Activated CD4-positive, alpha-beta memory T cell treated with anti-CD3 and anti-CD28 coated beads for 36 hours (primary cell): ENCODE results near the gene SPC25. TPM values are rescaled to one million over a fixed set of nuclear protein-coding genes. Genes with fewer than 3 reads are reported as not detected.
"Not testable (repeated sequence)": the region's sequence is repeated elsewhere in the genome, so short reads cannot be mapped to it uniquely, and the experiment has no call there.

Source experiments
- CTCF ChIA-PET: fragments of 350-600 bp; sonication (Branson Sonifier 250); formaldehyde crosslinking; loops from one replicate; lab custom pipeline; 2021; ENCODE audit warnings: antibody characterized with exemption, inconsistent platforms; lab: Charles Lee
- POLR2A ChIA-PET: fragments of 350-600 bp; sonication (Branson Sonifier 250); formaldehyde crosslinking; loops from one replicate; lab custom pipeline; 2021; ENCODE audit warnings: antibody characterized with exemption; lab: Charles Lee
- DNase-seq: peaks from one replicate; pipeline ENCODE4 v3.0.0-alpha.2; 2020
- H3K27ac Mint-ChIP-seq: one replicate; pipeline ENCODE4 v1.8.0; 2021; ENCODE audit warnings: mixed read lengths
- H3K27me3 Mint-ChIP-seq: one replicate; pipeline ENCODE4 v1.8.0; 2021; ENCODE audit warnings: mixed read lengths
- H3K36me3 Mint-ChIP-seq: one replicate; pipeline ENCODE4 v1.8.0; 2021; ENCODE audit warnings: mixed read lengths
- H3K4me1 Mint-ChIP-seq: one replicate; pipeline ENCODE4 v1.8.0; 2021; ENCODE audit warnings: low read depth, mixed read lengths
- H3K4me3 Mint-ChIP-seq: one replicate; pipeline ENCODE4 v1.8.0; 2021; ENCODE audit warnings: mild to moderate bottlenecking, mixed read lengths
- H3K9me3 Mint-ChIP-seq: one replicate; pipeline ENCODE4 v1.8.0; 2021; ENCODE audit warnings: mixed read lengths
- intact Hi-C: fragments of 100-400 bp; cut with micrococcal nuclease; formaldehyde crosslinking; loops from one replicate; pipeline ENCODE4 v1.15.1; 2023
- total RNA-seq, 2 experiments: library from RNA; stranded (reverse); gene quantifications; one replicate each; pipeline ENCODE4 v1.2.3, GENCODE V29; 2021

The SPC25 gene, protein sequence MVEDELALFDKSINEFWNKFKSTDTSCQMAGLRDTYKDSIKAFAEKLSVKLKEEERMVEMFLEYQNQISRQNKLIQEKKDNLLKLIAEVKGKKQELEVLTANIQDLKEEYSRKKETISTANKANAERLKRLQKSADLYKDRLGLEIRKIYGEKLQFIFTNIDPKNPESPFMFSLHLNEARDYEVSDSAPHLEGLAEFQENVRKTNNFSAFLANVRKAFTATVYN
- total RNA-seq: 10 to 100 TPM; 38.4 to 47.1 TPM

- peak within 1 kb of the TSS; percentile 99 for H3K4me3 Mint-ChIP-seq
- ChIA-PET CTCF (interaction anchor here (1.0 kb wide), 1 partner anchor 242 kb away, joined by 3 read pairs; no protein-coding TSS in a partner anchor), POLR2A (no interaction called here)
- intact Hi-C loops: no loop called here
- H3K27ac Mint-ChIP-seq: peak within 1 kb of the TSS; percentile 85
- H3K9me3 Mint-ChIP-seq: no peaks in the 10 kb centered on the region
- DNase-seq: peak; percentile 94
- H3K4me1 Mint-ChIP-seq: peaks cover 16% of the 10 kb centered on the region
- peaks cover 2% of the 10 kb centered on the region for H3K27me3 Mint-ChIP-seq
- peaks cover 12% of the 10 kb centered on the region for H3K36me3 Mint-ChIP-seq
Observed at GRCh38 chr2:168890006-168890782, at the start of gene SPC25. SPC25 (minus strand) TSS chr2:168890430; CDS start chr2:168889519, 911 bp downstream.

- Mint-ChIP-seq H3K27me3 (peaks cover 8% of the 10 kb centered on the region), H3K4me1 (peaks cover 4% of the 10 kb centered on the region), H3K27ac (no peak overlapping the region), H3K9me3 (no peaks in the 10 kb centered on the region), H3K4me3 (no peak overlapping the region), H3K36me3 (no peaks in the 10 kb centered on the region)
- intact Hi-C loops: no loop called here
- ChIA-PET CTCF (interaction anchor here (1.1 to 1.8 kb wide), 2 partner anchors 9 to 192 kb away, joined by 3 to 8 read pairs; no protein-coding TSS in a partner anchor), POLR2A (no interaction called here)
- no peak for DNase-seq
Observed at GRCh38 chr2:168939918-168940317, 49.7 kb upstream of the SPC25 start.

DNA sequence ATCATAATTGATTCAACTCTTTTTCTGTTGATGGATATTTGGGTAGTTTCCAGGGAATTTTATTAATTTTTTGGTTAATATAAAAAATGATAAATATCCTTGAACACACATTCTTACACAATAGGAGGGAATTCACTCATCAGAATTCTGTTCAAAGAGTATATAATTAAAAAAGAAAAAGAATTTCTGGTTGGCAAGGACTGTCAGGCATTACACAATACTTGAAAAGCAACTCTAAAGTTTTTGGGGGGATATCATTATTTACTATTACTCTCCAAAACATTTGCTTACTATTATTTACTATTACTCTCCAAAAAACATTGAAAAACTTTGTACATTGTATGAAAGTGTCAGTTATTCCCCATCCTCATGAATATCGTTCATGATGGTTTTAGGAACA lies 48.8 kb upstream of the SPC25 start:
- DNase-seq: no peak
- Mint-ChIP-seq H3K4me1 (peaks cover 4% of the 10 kb centered on the region), H3K9me3 (no peaks in the 10 kb centered on the region), H3K27me3 (peaks cover 7% of the 10 kb centered on the region), H3K27ac (no peak overlapping the region), H3K36me3 (no peaks in the 10 kb centered on the region), H3K4me3 (no peak overlapping the region)
- CTCF ChIA-PET: no interaction called here
- POLR2A ChIA-PET: no interaction called here
- intact Hi-C loops: no loop called here

DNA sequence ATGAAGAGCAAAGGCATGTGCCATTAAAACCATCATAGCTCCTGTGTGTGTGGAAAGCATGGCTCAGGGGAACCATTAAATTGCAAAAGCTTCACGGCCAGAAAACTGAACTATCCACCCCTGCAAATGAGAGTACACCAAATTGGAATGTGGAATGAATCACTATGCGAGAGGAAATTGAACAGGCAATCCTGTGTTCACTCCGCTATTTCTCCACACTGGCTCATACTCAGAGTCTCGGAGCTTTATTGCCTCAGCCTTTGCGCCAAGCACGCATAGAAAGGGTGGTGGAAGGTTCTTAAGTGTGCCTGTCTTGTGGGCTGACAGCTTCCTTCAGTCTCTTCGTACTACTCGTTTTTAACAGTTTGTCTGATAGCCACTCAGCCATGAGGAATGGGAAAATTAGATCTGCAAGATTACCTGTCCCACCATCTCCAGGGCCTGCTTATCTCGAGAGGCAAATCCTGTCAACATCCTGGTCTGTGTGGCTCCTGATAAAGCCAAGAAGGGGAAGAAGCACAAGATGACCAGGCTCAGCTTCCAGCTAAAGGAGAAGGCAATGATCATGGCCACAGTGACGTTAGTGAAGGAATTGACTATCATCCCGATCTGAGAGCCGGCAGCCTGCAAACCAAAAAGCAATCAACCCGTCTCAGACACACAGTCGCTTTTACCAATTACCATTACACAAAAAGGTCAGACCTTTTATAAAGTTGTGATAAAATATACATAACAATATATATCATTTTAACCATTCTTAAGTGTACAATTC lies 45.8 kb upstream of the SPC25 start:
- no peaks in the 10 kb centered on the region for H3K36me3 Mint-ChIP-seq
- peaks cover 10% of the 10 kb centered on the region for H3K27me3 Mint-ChIP-seq
- intact Hi-C loops: no loop called here
- peaks cover 4% of the 10 kb centered on the region for H3K4me1 Mint-ChIP-seq
- POLR2A ChIA-PET: no interaction called here
- CTCF ChIA-PET: interaction anchor here (0.6 to 2.8 kb wide), 4 partner anchors 13 to 33 kb away, joined by 3 to 12 read pairs (median 4); no protein-coding TSS in a partner anchor
- H3K27ac Mint-ChIP-seq: no peak overlapping the region
- DNase-seq: no peak
- H3K4me3 Mint-ChIP-seq: no peak overlapping the region
- no peaks in the 10 kb centered on the region for H3K9me3 Mint-ChIP-seq

DNA sequence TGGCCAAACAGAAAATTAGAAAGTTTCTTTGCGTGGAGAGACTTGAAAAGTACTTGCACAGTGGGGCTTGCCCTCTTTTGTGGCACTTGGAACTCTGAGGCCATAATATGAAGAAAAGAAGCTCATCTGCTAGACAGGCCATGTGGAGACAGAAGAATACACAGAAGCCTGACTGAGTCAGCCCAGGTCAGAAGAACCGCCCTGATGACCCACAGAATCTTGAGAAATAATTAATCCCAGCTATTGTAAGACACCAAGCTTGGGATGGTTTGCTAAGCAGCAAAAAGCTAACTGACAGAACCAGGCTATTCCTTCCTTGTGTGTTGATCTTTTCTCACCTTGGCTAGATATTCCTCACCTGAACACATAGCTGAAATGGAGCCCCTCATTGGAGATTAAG lies 44.6 kb upstream of the SPC25 start:
- no peak overlapping the region for H3K27ac Mint-ChIP-seq
- ChIA-PET CTCF (interaction anchor here (2.8 kb wide), 1 partner anchor 14 kb away, joined by 12 read pairs; no protein-coding TSS in a partner anchor), POLR2A (no interaction called here)
- H3K9me3 Mint-ChIP-seq: no peaks in the 10 kb centered on the region
- no peak for DNase-seq
- no peaks in the 10 kb centered on the region for H3K36me3 Mint-ChIP-seq
- intact Hi-C loops: no loop called here
- H3K4me3 Mint-ChIP-seq: no peak overlapping the region
- H3K4me1 Mint-ChIP-seq: peaks cover under 1% of the 10 kb centered on the region
- H3K27me3 Mint-ChIP-seq: peaks cover 17% of the 10 kb centered on the region

DNA sequence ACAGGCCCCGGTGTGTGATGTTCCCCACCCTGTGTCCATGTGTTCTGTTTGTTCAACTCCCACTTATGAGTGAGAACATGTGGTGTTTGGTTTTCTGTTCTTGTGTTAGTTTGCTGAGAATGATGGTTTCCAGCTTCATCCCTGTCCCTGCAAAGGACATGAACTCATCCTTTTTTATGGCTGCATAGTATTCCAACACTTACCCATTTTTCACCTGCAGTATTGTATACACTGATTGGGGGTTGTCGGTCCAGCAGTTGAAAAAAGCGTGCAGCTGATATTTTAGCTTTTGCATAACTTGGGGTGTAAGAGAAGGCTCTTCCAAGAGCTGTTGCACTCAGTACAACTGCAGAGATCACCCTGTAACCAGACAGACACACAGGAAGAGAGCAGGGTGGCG lies 41.9 kb upstream of the SPC25 start:
- H3K27ac Mint-ChIP-seq, H3K9me3 Mint-ChIP-seq, H3K4me1 Mint-ChIP-seq, intact Hi-C loops, H3K36me3 Mint-ChIP-seq, H3K4me3 Mint-ChIP-seq, DNase-seq, POLR2A ChIA-PET: not testable (repeated sequence)
- peaks cover 17% of the 10 kb centered on the region for H3K27me3 Mint-ChIP-seq
- CTCF ChIA-PET: interaction anchor here (1.0 kb wide), 1 partner anchor 11 kb away, joined by 3 read pairs; no protein-coding TSS in a partner anchor

- intact Hi-C loops: no loop called here
- DNase-seq: no peak
- ChIA-PET CTCF (interaction anchor here (0.6 kb wide), 1 partner anchor 811 kb away, joined by 3 read pairs; no protein-coding TSS in a partner anchor), POLR2A (no interaction called here)
- Mint-ChIP-seq H3K36me3 (no peaks in the 10 kb centered on the region), H3K27me3 (peaks cover 23% of the 10 kb centered on the region), H3K9me3 (no peaks in the 10 kb centered on the region), H3K4me3 (no peak overlapping the region), H3K27ac (no peak overlapping the region), H3K4me1 (no peaks in the 10 kb centered on the region)
Observed at GRCh38 chr2:168930242-168930641, 40.0 kb upstream of the SPC25 start.

- Mint-ChIP-seq H3K4me3 (no peak overlapping the region), H3K27me3 (peaks cover 26% of the 10 kb centered on the region), H3K27ac (no peak overlapping the region), H3K9me3 (no peaks in the 10 kb centered on the region), H3K36me3 (no peaks in the 10 kb centered on the region), H3K4me1 (no peaks in the 10 kb centered on the region)
- ChIA-PET CTCF (no interaction called here), POLR2A (no interaction called here)
- DNase-seq: no peak
- intact Hi-C loops: loop anchor here (10.0 kb wide), 1 partner anchor 224 kb away; no protein-coding TSS in a partner anchor
Observed at GRCh38 chr2:168929031-168929430, 38.8 kb upstream of the SPC25 start.

DNA sequence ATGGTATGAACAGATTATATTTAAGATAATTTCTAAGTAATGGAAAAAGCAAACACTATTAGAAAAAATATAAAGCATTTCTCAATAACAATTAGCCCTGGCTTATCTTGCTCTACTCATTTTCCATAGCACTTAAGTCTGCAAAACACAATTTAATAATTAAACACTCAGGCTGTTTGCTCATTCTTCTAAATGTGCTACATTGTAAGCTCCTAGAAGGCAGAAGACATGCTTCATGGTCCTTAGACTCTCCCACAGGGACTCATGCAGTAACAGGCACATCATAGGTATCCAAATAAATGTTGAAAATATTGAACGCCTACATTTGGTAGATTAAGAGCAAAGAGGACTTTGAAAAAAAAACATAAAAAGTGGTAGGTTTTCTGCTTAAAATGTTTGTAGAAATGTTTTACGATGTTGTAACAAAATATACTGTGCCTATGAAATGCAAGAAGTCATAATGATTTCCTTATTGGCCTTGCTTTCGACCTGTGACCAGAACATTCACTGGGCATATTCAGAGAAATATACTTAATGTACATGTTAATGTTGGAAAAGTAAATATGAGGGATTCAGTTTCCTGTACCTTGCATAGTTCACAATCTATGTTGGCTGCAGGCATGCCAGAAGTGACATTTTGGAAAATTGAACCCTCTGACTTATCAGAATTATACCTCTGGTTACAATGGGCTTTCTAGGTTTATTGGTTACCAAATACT lies 38.0 kb upstream of the SPC25 start:
- Mint-ChIP-seq H3K4me3 (no peak overlapping the region), H3K27ac (no peak overlapping the region), H3K4me1 (no peaks in the 10 kb centered on the region), H3K36me3 (no peaks in the 10 kb centered on the region), H3K27me3 (peaks cover 30% of the 10 kb centered on the region), H3K9me3 (no peaks in the 10 kb centered on the region)
- ChIA-PET POLR2A (no interaction called here), CTCF (no interaction called here)
- no peak for DNase-seq
- intact Hi-C loops: loop anchor here (10.0 kb wide), 1 partner anchor 223 kb away; no protein-coding TSS in a partner anchor

DNA sequence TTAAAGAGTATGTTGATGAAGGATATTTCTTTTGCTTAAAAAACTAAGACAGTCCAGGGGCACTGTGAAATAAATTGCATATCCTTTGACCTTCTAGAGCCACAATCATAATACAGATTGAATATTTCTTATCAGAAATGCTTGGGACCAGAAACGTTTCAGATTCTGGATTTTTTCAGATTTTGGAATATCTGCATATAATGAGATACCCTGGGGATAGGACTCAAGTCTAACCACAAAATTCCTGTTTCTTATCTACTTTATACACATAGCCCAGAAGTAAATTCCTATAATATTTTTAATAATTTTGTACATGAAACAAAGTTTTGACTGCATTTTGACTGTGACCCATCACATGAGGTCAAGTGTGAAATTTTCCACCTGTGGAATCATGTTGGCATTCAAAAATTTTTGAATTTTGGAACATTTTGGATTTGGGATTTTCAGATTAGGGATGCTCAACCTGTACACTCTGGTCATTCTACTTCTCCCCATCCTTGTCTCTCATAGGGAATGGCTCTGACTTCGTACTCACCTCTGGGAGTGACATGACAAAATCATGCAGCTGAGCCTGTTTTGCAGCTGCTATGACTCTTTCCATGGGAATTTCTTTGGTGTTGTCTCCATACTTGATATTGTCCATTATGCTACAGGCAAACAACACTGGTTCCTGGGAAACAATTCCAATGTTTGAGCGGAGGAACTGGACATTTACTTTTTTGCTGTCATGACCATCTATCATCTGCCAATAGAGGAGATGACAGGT lies 36.6 kb upstream of the SPC25 start:
- POLR2A ChIA-PET: no interaction called here
- Mint-ChIP-seq H3K4me3 (no peak overlapping the region), H3K27me3 (peaks cover 29% of the 10 kb centered on the region), H3K36me3 (no peaks in the 10 kb centered on the region), H3K27ac (no peak overlapping the region), H3K9me3 (no peaks in the 10 kb centered on the region), H3K4me1 (no peaks in the 10 kb centered on the region)
- intact Hi-C loops: loop anchor here (10.0 kb wide), 1 partner anchor 222 kb away; no protein-coding TSS in a partner anchor
- DNase-seq: no peak
- CTCF ChIA-PET: no interaction called here
